ENCODE data around the gene TTC39A. TPM values are rescaled to one million over a fixed set of nuclear protein-coding genes. Genes with fewer than 3 reads are reported as not detected.

The TTC39A gene
- total RNA-seq, 2 donors from 2014 or later, result 65.0 to 78.4 TPM

DNA sequence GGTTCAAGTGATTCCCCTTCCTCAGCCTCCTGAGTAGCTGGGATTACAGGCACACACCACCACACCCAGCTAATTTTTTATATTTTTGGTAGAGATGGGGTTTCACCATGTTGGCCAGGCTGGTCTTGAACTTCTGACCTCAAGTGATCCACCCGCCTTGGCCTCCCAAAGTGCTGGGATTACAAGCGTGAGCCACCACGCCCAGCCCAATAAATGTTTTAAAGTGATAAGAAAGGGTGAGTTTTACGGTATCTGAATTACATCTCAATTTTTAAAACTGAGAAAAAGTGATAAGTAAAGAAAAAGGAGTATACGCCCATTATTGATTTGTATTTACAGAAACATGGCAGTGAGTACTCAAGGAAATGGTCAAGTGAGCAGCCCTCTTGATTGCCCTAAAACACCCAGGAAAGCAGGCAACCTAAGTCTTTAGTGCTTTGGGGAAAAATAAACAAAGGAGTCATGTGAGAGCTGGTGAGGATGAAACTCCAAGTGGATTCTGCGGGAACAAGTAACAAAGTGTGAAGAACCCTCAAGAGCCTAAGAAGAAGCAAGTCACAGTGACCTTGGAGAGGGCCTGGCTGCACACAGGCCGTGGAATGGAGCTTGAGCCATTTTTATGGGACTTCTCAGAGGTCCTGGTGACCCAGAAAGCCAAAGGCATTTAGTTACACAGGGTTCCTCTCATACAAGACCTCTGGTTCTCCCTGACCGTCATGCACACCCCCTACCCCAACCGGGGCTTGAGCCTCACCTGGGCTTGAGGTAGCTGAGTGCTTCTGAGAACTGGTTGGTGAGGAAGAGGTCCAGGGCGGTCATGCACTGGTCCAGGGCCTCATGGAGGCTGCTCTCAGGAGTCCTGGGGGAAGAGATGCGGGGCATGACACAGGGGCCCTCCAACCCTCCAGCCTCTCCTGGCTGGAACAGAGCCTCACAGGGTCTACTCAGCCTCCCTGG lies 9.1 kb downstream of the TTC39A start:
- Histone ChIP-seq H3K27me3 (replicated peaks; ENCODE audit: insufficient read depth) (no peaks in the 10 kb centered on the region), H3K4me3 (no peak overlapping the region), H3K36me3 (no peaks in the 10 kb centered on the region), H3K9me3 (no peaks in the 10 kb centered on the region), H3K27ac (no peak overlapping the region), H3K4me1 (replicated peaks) (no peaks in the 10 kb centered on the region)
- intact Hi-C loops (cut with DNase I), result no loop called here
- no peak for TF ChIP-seq POLR2A (IDR thresholded peaks at IDR 0.05)
- TF ChIP-seq CTCF (IDR thresholded peaks at IDR 0.05), result no peak
- TF ChIP-seq POLR2AphosphoS5 (IDR thresholded peaks at IDR 0.05), result no peak
- 90% methylated on average over 10 of the region's 11 CpGs for WGBS
- DNase-seq (ENCODE audit: low spot score), result no peak

- TF ChIP-seq CTCF (IDR thresholded peaks at IDR 0.05) (no peak), POLR2AphosphoS5 (IDR thresholded peaks at IDR 0.05) (no peak), POLR2A (IDR thresholded peaks at IDR 0.05) (no peak)
- Histone ChIP-seq H3K4me1 (replicated peaks) (peaks cover 18% of the 10 kb centered on the region), H3K36me3 (no peaks in the 10 kb centered on the region), H3K27ac (no peak overlapping the region), H3K9me3 (no peaks in the 10 kb centered on the region), H3K27me3 (replicated peaks; ENCODE audit: insufficient read depth) (no peaks in the 10 kb centered on the region), H3K4me3 (no peak overlapping the region)
- no peak for DNase-seq (ENCODE audit: low spot score)
- intact Hi-C loops (cut with DNase I), result no loop called here
- over 99% methylated on average over 7 of the region's 7 CpGs for WGBS
These were observed 12.6 kb downstream of the TTC39A start for GRCh38 chr1:51317798-51318197.

GRCh38 chr1:51316846-51317120 lies 13.6 kb downstream of the TTC39A start:
- TF ChIP-seq POLR2A (IDR thresholded peaks at IDR 0.05) (no peak), POLR2AphosphoS5 (IDR thresholded peaks at IDR 0.05) (no peak), CTCF (IDR thresholded peaks at IDR 0.05) (no peak)
- Histone ChIP-seq H3K4me3 (no peak overlapping the region), H3K27ac (peak overlapping the region in 1 of 2 donors; percentile 89), H3K9me3 (no peaks in the 10 kb centered on the region), H3K4me1 (replicated peaks) (peaks cover 18% of the 10 kb centered on the region), H3K27me3 (replicated peaks; ENCODE audit: insufficient read depth) (no peaks in the 10 kb centered on the region), H3K36me3 (no peaks in the 10 kb centered on the region)
- intact Hi-C loops (cut with DNase I), result no loop called here
- 71% methylated on average over 4 of the region's 4 CpGs for WGBS
- DNase-seq (ENCODE audit: low spot score), result no peak

- Histone ChIP-seq H3K36me3 (no peaks in the 10 kb centered on the region), H3K4me3 (no peak overlapping the region), H3K27ac (peak overlapping the region in 1 of 2 donors; percentile 89), H3K4me1 (replicated peaks) (peaks cover 18% of the 10 kb centered on the region), H3K9me3 (no peaks in the 10 kb centered on the region), H3K27me3 (replicated peaks; ENCODE audit: insufficient read depth) (no peaks in the 10 kb centered on the region)
- WGBS, result 86% methylated on average over 9 of the region's 9 CpGs
- no peak for DNase-seq (ENCODE audit: low spot score)
- TF ChIP-seq POLR2AphosphoS5 (IDR thresholded peaks at IDR 0.05) (no peak), CTCF (IDR thresholded peaks at IDR 0.05) (no peak), POLR2A (IDR thresholded peaks at IDR 0.05) (no peak)
- intact Hi-C loops (cut with DNase I), result no loop called here
These were observed 14.1 kb downstream of the TTC39A start for GRCh38 chr1:51316113-51316845.
